Thoracic aorta (tissue), 2 donors: Measurements from ENCODE around the gene OTX1. TPM values are rescaled to one million over a fixed set of nuclear protein-coding genes. Genes with fewer than 3 reads are reported as not detected.
"Not testable (repeated sequence)": the region's sequence is repeated elsewhere in the genome, so short reads cannot be mapped to it uniquely, and the experiment has no call there.

Source experiments
- ATAC-seq: fragments of 150-250 bp; one replicate; pipeline ENCODE4 v1.8.0; 2017; ENCODE audit warnings: low read depth; ENCODE audit not compliant: insufficient number of reproducible peaks, low FRiP score
- DNase-seq: peaks from one replicate; pipeline ENCODE4 v3.0.0-alpha.2; 2020; ENCODE audit warnings: low spot score
- H3K27ac ChIP-seq, 2 donors: fragments of 200-600 bp; sonication (generic); 1 replicate in 1 of 2; 2 replicates in 1 of 2; pipeline ENCODE4 v1.5.1; 2016; ENCODE audit warnings: mild to moderate bottlenecking in 2 of 2, moderate library complexity in 2 of 2
- H3K27me3 ChIP-seq: fragments of 200-600 bp; sonication (generic); replicated peaks from 2 replicates; pipeline ENCODE4 v1.6.0; 2016; ENCODE audit warnings: mild to moderate bottlenecking; ENCODE audit not compliant: insufficient read depth
- H3K36me3 ChIP-seq: fragments of 200-600 bp; sonication (generic); one replicate; pipeline ENCODE4 v1.5.1; 2016
- H3K4me1 ChIP-seq, 2 donors: fragments of 200-600 bp; sonication (generic); 1 replicate in 1 of 2; 2 replicates in 1 of 2; pipeline versions ENCODE4 v1.5.1 to v1.6.0; 2016; ENCODE audit warnings: low read depth in 2 of 2, mild to moderate bottlenecking in 1 of 2; ENCODE audit not compliant: control insufficient read depth in 1 of 2
- H3K4me3 ChIP-seq: fragments of 200-600 bp; sonication (generic); 2 replicates; pipeline ENCODE4 v1.5.1; 2016; ENCODE audit warnings: mild to moderate bottlenecking
- H3K9me3 ChIP-seq: fragments of 200-600 bp; sonication (generic); 2 replicates; pipeline ENCODE4 v1.5.1; 2016
- CTCF ChIP-seq: fragments of 200-600 bp; sonication (generic); IDR thresholded peaks from one replicate; pipeline ENCODE4 v1.5.1; 2019; ENCODE audit warnings: antibody characterized with exemption
- total RNA-seq, 2 donors: library from RNA; depleted of rRNA; stranded (reverse); fragments of >200 nt; gene quantifications; one replicate each; pipeline versions ENCODE4 v1.1.0 to v1.2.3, GENCODE V29; 2016

Gene OTX1
- total RNA-seq, 2 donors from 2014 or later, result not detected

- DNase-seq (no peak), ATAC-seq (no peak)
- Histone ChIP-seq H3K36me3 (no peaks in the 10 kb centered on the region), H3K9me3 (no peaks in the 10 kb centered on the region), H3K4me3 (no peak overlapping the region), H3K4me1 (no peaks in the 10 kb centered on the region), H3K27me3 (no peaks in the 10 kb centered on the region), H3K27ac (no peak overlapping the region)
- TF ChIP-seq CTCF, result no peak
Measured at GRCh38 chr2:63009490-63009889, 41.1 kb upstream of the OTX1 start.

GRCh38 chr2:63012541-63012940 is 38.1 kb upstream of the OTX1 start:
- Histone ChIP-seq H3K36me3 (no peaks in the 10 kb centered on the region), H3K4me3 (no peak overlapping the region), H3K4me1 (no peaks in the 10 kb centered on the region), H3K27me3 (no peaks in the 10 kb centered on the region), H3K27ac (no peak overlapping the region), H3K9me3 (no peaks in the 10 kb centered on the region)
- no peak for TF ChIP-seq CTCF
- ATAC-seq (no peak), DNase-seq (no peak)

- no peak for DNase-seq
- Histone ChIP-seq H3K4me3 (no peak overlapping the region), H3K9me3 (no peaks in the 10 kb centered on the region), H3K4me1 (no peaks in the 10 kb centered on the region), H3K36me3 (no peaks in the 10 kb centered on the region), H3K27me3 (no peaks in the 10 kb centered on the region), H3K27ac (no peak overlapping the region)
- no peak for TF ChIP-seq CTCF
- ATAC-seq, result no peak
Measured at GRCh38 chr2:63013438-63013837, 37.2 kb upstream of the OTX1 start.

GRCh38 chr2:63015389-63015788 is 35.2 kb upstream of the OTX1 start:
- ATAC-seq (no peak), DNase-seq (no peak)
- H3K4me1 ChIP-seq, result no peaks in the 10 kb centered on the region
- H3K36me3 ChIP-seq, result no peaks in the 10 kb centered on the region
- TF ChIP-seq CTCF, result no peak
- no peaks in the 10 kb centered on the region for H3K27me3 ChIP-seq
- no peak overlapping the region for H3K4me3 ChIP-seq
- no peaks in the 10 kb centered on the region for H3K9me3 ChIP-seq
- H3K27ac ChIP-seq, result no peak overlapping the region

- no peaks in the 10 kb centered on the region for H3K36me3 ChIP-seq
- no peak overlapping the region for H3K4me3 ChIP-seq
- TF ChIP-seq CTCF, result no peak
- no peaks in the 10 kb centered on the region for H3K27me3 ChIP-seq
- no peak for ATAC-seq
- H3K9me3 ChIP-seq, result no peaks in the 10 kb centered on the region
- no peak overlapping the region for H3K27ac ChIP-seq
- no peaks in the 10 kb centered on the region for H3K4me1 ChIP-seq
- DNase-seq, result no peak
Measured at GRCh38 chr2:63018439-63018838, 32.2 kb upstream of the OTX1 start.

- H3K36me3 ChIP-seq, H3K27ac ChIP-seq, H3K4me1 ChIP-seq, ATAC-seq, H3K4me3 ChIP-seq, DNase-seq, H3K27me3 ChIP-seq, H3K9me3 ChIP-seq: not testable (repeated sequence)
Measured at GRCh38 chr2:63019686-63020085, 30.9 kb upstream of the OTX1 start.
